Fibroblast of skin of back (primary cell): ENCODE data around the gene PXDC1.
"Not testable (repeated sequence)": the region's sequence is repeated elsewhere in the genome, so short reads cannot be mapped to it uniquely, and the experiment has no call there.

ENCODE experiments used
- DNase-seq: peaks from one replicate; pipeline ENCODE4 v3.0.0-alpha.2; 2013

The PXDC1 gene

DNA sequence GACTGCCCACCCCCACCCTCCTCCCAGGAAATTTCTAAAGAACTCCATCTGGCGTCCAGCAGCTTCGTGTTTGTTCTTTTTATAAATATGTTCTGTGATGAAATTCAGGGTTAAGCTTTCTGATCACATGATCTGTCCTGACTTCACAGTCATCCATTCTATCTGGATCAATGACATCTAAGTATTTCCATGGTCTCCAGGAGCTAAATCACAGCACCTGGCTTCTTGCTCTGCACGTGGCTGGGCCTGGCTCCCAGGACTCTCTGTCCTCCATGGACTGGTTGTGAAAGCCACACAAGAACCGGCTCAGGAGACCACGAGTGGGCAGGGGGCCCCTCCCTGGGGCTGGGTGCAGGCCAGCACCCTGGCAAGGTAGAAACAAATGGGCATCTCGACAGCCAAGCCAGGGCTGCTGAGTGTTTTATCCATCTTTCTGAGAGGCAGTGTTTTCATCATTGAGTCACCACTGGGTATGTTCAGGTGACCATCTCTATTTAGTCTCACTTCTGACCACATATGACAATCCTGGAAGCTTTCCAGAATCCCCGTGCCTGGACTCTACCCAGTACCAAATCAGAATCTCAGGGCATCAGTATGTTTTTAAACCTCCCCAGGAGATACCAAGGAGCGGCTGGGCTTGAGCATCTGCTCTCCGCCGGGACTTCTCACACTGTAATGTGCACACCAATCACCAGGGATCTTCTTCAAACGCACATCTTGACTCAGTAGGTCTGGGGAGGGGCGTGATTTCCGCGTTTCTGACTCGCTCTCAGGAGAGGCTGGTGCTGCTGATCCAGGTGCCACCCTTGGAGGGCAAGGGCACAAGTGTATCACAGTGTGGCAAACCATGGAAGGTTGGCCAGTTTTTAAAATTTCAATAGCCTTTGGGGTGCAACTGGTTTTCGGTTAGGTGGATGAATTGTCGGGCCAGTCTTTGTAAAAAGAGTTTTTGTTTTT is 31.6 kb upstream of the PXDC1 start:
- no peak for DNase-seq

DNA sequence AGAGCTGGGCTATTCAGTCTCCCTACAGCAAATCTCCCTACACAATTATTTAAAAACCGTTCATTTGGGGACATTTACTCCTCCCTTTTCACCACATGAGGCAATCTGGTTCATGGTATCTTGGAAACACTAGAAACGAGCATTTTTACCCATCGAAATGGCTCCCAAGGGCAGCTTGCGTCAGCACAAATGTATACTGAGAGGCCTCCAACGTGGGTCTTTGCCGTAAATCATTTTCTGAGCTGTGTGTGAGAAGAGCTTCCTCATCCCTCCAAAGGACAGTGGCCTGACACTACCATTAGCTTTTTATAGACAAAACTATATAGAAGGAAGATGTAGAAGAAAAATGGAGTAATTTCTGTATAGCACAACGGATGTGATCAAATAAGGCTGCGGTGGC is 30.0 kb upstream of the PXDC1 start:
- DNase-seq = no peak

DNA sequence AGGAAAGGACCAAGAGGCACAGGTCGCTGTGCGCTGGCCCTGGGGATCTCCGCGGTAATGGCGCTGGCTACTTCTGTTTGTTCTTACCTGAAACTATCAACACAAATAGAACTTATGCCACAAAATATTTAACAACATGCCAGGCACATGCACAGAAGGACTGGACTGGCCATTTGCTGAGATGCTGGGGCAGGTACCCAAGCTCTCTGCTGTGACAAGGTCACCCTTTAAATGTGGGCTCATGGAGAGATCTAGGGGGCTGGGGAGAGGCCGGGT is 28.0 kb upstream of the PXDC1 start:
- DNase-seq = no peak

DNA sequence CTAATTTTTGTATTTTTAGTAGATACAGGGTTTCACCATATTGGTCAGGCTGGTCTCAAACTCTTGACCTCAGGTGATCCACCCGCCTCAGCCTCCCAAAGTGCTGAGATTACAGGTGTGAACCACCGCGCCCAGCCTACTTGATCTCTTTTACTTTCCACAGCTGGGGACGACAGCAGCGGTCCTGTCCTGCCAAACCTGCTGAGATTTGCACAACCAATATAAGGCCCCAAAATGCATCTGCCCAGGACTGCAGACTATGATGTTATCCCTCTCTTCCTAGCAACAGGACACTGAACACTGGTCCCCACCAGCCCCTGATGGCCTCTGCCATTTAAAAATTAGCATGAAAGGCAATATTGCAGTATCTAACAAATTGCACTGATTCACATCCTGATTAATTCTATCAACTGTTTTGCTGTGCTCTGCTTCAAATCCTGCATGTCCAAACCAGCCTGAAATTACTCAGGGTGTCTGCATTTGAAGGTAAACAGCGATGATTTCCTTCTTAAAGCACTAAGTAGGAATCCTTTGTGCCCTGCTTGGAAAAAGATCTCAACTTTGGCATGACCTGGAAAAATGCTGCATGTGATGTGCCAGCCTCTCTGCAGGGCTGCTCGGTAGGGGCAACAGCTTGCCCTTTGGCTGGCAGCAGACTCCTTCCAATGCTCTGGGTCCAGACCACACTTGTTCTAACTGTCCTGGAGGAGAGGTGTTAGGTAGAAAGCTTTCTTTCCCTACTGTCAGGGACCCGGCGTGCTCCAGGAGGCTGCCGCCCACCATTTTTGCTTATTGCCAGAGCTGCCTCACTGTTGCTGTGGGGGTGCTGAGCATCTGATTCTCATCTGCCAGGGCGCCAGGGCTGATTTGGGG is 27.4 kb upstream of the PXDC1 start:
- DNase-seq = no peak

DNA sequence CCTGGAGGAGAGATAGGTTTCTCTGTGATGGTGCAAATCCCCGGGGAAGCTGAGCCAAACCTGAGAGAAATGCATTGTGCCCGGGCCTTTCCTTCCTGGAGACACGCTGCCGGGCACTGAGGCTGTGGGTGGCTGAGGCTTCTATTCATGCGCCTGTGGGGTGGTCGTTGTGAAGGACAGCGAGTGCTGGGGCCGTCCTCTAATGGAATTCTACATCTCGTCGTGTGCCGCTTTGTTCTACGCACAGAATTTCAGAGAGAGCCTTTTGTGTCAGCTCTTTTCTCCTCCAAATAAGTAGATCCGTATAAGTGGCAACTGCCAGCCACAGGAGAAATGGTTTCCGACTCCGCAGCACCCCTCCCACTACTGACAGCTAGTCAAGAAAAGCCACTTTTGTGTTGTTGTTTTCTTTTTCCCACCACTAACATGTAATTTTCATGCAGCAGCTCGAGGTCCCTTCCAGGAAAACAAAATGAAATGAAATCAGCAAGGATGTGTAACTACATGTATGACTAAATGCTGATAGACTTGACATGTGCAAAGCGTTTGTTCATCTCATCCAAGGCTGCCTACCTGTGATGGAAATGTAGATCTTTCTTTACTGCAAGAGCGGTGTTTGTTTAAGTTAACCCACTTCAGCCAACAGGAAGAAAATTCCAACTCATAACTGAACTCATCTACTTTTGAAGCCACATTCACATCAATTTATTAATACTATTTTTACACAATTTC is 26.4 kb upstream of the PXDC1 start:
- no peak for DNase-seq

DNA sequence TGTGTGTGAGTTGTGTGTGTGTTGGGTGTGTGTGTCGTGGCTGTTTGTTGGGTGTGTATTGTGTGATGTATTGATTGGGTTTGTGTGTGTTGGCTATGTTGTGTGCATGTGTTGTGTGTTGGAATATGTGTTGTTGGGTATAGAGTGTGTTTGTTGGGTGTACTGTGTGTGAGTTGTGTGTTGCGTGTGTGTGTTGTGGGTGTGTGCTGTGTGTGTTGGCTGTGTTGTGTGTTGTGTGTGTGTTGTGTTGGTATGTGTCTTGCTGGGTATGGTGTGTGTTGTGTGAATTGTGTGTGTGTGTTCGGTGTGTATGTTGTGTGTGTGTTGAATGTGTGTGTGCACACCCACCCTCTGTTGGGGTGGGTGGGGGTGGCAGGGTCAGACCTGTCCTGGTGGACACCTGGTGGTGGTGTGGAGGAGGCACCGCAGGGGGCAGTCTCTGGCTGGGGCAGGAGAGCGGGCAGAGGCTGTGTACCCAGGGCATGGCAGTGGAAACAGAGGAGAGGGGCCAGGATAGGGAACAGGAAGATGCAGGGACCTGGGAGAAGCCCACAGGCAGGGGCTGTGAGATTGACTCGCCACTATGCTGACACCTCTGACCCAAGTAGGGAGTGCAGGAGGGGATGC is 25.5 kb upstream of the PXDC1 start:
- no peak for DNase-seq

DNA sequence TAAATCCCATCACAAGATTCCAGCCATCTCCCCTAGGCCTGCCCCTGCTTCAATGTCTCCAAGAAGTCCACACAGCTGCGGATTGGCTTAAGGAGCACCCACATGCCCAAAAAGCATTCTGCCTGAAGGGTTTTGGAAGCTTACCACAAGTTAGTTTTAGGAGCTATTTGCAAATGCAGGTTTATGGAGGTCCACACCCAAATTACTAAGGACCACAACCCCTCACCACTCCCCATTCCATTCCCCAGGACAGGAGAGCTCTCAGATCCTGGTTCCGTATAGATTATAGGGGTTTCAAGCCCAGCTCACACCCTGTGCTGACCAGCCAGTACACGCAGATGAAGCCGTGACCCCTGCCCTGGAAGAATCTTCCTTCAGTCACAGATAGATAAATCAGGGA is 24.3 kb upstream of the PXDC1 start:
- no peak for DNase-seq

DNA sequence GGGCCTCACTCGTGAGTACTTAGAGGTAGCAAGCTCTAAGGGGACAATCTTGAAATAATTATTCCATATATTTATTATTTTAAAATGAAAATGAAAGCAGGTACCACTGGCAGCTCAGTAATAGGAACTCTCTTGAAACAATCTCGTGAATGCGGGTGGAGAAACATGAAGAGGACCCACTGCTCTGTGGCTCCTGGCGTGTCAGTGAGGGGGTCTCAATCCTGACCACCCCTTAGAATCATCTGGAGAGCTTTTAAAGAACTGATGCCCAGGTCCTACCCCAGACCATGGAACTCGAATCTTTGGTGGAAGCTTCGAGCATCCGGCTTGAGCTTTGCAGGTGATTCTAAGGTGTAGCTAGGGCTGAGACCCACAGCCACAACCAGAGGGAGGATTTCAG is 23.9 kb upstream of the PXDC1 start:
- DNase-seq = no peak

DNA sequence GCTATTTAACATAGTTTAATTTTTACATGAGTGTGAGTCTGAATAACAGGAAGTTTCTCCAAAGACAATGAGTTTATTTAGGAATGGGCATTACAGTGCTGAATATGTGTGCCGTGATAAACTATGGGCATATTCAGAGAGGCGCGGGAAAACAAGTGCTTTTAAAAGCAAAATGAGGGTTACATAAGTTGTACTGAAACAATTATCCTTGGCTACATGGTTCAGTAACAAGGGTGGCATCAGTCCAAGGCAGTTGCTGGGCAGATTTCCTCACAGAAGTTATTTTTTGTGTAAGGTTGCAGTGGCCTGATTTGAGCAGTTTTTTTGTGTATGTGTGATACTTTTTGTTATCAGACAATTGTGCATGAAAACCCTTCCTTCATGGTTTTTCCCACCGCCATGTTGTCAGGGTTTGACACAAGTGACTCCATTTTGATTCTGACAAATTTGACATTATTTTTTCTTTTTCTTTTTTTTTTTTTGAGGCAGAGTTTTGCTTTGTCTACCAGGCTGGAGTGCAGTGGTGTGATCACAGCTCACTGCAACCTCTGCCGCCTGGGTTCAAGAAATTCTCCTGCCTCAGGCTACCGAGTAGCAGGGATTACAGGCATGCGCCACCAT is 22.3 kb upstream of the PXDC1 start:
- DNase-seq = no peak

DNA sequence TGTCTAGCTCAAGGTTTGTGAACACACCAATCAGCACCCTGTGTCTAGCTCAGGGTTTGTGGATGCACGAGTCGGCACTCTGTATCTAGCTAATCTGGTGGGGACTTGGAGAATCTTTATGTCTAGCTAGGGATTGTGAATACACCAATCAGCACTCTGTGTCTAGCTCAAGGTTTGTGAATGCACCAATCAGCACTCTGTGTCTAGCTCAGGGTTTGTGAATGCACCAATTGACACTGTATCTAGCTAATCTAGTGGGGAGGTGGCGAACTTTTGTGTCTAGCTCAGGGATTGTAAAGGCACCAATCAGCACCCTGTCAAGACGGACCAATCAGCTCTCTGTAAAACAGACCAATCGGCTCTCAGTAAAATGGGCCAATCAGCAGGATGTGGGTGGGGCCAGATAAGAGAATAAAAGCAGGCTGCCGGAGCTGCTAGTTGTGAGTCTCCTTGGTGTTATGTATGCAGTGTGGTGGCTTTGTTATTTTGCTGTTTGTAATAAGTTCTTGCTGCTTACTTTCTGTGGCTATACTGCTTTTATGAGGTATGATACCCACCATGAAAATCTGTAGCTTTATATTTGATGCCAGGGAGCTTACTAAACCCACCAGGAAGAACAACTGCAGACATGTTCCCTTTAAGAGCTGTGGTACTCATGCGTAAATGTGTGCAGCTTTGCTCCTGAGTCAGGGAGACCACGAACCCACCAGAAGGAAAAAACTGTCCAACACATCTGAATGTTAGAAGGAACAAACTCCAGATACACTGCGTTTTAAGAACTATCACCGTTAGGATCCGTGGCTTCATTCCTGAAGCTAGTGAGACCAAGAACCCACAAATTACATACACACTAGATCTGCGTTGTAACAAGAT is 20.9 kb upstream of the PXDC1 start:
- not testable (repeated sequence) for DNase-seq

DNA sequence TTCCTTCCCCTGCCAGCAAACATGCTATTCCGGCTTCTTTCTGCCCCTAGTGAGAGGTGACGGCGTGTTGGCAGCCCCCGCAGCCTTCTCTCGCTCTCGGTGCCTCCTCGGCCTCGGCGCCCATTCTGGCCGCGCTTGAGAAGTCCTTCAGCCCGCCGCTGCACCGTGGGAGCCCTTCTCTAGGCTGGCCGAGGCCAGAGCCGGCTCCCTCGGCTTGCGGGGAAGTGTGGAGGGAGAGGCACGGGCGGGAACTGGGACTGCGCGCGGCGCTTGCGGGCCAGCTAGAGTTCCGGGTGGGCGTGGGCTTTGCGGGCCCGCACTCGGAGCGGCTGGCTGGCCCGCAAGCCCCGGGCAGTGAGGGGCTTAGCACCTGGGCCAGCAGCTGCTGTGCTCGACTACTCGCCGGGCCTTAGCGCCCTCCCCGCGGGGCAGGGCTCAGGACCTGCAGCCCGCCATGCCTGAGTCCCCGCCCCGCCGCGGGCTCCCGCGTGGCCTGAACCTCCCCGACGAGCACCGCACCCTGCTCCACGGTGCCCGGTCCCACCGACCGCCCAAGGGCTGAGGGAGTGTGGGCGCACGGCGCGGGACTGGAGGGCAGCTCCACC is 20.0 kb upstream of the PXDC1 start:
- DNase-seq = no peak

DNA sequence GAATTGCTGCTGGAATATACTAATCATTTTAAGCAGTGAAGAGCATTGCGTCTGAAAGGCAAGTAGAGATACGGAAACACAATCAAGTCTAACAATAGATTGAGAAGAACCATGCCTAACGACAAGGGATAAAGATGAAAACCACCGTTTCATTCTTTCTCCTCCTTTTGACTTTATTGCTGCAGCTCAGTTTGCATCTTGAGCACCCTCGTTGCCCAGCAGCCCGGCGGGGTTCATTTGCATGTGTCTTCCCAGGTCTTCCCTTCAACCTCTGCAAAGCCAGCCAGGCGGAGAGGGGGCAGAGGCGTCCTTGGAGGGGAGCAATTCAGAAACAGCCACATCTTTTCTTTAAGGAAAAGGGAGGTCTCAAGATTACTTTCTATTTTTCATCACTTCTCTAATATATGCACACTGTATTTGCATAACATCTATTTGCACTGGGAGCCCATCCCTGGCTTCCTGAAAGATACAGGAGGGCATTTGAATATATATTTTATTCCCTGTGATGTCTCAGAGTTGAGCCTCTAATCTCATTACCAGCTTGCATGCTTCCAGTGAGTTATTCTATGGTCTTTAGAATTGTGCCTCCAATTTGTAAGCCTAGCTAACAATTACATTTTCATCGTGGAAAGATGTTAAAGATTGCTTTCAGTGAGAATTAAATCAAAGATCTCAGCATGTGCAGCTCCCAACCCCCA is 18.7 kb upstream of the PXDC1 start:
- DNase-seq = no peak

DNA sequence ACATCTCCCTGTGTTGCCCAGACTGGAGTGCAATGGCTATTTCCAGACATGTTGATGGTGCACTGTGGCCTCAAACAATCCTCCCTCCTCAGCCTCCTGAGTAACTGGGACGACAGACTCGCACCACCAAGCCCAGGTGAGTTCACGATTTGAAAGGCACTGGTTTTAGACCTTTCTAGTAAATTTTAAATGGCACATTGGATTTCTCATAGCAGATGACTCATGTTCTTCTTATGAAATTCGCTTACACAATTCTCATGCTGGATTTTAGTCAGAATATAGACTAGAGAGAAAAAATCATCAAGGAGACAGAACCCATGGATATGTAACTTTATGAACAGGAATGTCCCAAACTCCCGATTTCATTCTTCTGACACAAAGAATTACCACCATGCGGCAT is 18.1 kb upstream of the PXDC1 start:
- DNase-seq = peak; percentile 44

DNA sequence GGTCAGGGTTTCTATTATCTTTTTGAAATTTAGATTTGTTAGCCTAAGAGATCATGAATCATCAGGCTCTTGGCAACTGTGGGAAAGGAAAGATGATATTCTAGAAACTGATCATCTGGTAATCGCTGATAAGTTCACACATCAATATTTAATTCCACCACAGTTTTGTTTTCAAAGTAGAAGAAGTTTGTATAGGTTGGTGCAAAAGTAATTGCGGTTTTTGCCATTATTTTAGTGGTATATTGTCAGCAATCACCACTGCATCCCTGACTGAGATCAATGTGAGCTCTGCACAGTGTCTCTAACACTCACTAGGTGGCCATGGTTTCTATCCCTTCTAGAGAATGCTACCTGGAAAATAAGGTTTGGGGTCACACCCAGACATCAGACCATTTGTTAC is 17.0 kb upstream of the PXDC1 start:
- DNase-seq = no peak

DNA sequence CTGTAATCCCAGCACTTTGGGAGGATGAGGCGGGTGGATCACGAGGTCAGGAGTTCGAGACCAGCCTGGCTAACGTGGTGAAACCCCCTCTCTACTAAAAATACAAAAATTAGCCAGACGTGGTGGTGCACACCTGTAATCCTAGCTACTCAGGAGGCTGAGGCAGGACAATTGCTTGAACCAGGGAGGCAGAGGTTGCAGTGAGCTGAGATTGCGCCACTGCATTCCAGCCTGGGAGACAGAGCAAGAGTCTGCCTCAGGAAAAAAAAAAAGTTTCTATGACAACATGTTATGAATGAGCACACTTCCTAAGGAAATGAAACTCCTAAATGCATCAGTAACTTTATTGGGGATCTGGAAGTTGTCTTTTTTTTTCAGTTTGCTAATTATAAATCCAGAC is 16.0 kb upstream of the PXDC1 start:
- peak; percentile 49 for DNase-seq

DNA sequence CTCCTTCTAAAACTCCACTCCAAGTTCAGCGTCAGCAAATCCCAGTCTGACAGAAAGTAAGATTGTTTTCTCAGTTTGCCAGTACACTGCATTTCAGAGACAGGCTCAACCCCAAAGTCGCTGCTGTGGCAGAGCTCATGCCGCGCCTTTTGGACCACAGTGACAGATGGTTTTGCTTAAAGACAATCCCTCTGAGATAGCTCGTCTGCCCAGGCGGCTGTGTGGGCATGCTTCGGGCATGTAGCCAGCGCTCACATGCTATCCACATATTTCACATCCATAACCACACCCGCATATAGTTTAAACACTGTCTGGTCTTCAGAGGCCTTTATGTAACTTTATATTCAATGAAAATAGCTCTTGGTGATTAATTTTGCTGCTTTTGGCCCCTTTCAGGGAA is 14.7 kb upstream of the PXDC1 start:
- peak; percentile 91 for DNase-seq

DNA sequence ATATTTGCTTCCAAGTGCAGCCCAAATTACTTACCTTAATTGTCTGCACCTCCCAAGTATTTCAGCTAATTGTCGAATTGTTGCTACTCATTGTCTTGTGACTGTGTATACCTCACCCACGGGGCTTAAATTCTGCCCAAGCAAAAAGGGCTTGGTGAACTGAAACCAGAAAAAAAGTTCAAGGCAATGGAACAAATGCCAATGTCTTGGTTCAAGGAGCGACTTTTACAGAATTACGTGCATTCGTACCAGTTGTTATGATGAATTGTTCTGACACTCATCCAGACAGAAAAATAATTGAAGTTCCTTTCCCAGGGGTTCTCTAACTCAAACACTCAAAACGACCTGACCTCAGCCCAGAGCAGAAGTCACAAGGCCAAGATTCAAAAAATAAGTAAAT is 13.9 kb upstream of the PXDC1 start:
- no peak for DNase-seq

DNA sequence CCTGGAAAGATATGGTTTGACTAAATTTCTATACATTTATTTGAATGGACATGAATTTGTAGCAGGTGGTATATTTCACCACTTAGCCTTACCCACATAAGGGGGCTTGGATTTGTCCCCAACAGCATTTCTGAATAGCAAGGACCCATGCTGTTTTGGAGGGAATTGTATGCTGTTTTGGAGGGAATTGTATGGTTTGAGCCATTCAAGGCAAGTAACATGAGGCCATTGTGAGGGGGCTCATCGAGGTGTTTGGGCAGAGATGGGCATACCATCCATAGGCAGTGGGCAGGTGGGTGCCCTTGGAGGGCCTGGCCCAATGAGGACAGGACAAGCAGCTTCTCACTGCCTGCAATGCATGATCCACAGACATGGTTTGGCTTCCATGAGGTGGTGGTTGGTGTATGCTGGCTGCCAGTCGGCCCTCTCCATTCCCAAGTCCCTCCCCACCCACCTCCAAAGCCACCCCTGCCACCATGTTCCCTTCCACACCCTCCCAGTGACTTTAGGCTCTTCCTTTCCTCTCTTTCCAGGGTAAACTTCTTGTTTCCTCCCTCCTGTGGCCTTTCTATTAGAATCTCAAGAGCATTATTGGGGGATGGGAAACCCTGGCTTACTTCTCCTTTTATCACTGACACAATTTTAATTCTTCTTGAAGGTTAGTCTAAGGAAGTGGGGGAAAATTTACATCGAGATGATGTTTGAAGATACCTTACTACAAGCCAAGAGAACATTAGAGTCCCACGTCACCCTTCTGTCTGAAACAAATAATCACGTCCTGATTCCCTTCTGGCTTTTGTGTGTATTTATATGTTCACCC is 13.2 kb upstream of the PXDC1 start:
- no peak for DNase-seq

DNA sequence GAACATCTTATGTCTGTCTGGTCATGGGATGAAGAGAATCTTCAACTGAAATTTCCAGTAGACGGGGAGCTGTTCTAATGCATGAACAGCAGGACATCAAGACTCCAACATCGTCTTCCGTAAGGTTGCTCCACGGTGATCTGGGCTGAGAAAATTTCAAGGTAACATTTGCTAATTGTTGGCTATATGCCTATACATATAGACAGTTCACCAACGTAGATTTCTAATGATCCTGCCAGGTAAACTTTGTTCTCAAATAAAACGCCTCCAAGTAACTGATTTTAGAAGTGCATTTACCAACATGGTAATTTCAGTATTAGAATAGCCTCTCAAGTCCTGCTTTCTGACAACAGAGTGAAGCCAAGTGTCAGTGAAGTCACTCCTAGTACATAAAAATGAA is 11.3 kb upstream of the PXDC1 start:
- DNase-seq = no peak
